ENCODE data around the gene ADCY9.

The ADCY9 gene

GRCh38 chr16:4060009-4060408 is 56.2 kb downstream of the ADCY9 start:
- H3K27me3 ChIP-seq (ENCODE audit: insufficient read depth, poor library complexity, severe bottlenecking): no peaks in the 10 kb centered on the region
- TF ChIP-seq GABPA (IDR thresholded peaks at IDR 0.05; ENCODE audit: low read depth): no peak
- no peak for TF ChIP-seq SPI1 (IDR thresholded peaks at IDR 0.05; ENCODE audit: borderline replicate concordance, low read depth)
- no peak for TF ChIP-seq POLR2AphosphoS5 (IDR thresholded peaks at IDR 0.05; ENCODE audit: low read depth)
- no peak for TF ChIP-seq REST (IDR thresholded peaks at IDR 0.05; ENCODE audit: insufficient replicate concordance, low read depth)
- no peak overlapping the region for H3K4me3 ChIP-seq (replicated peaks; ENCODE audit: insufficient read depth, low read length)
- DNase-seq (ENCODE audit: low read depth in 1 of 2, low spot score in 1 of 2): no peak
- H3K27ac ChIP-seq (replicated peaks): no peak overlapping the region

- no peaks in the 10 kb centered on the region for H3K27me3 ChIP-seq (ENCODE audit: insufficient read depth, poor library complexity, severe bottlenecking)
- H3K4me3 ChIP-seq (replicated peaks; ENCODE audit: insufficient read depth, low read length): no peak overlapping the region
- TF ChIP-seq CTCF (IDR thresholded peaks at IDR 0.05; ENCODE audit: insufficient read depth, low read length) (no peak), GABPA (IDR thresholded peaks at IDR 0.05; ENCODE audit: low read depth) (no peak), POLR2AphosphoS5 (IDR thresholded peaks at IDR 0.05; ENCODE audit: low read depth) (no peak), SPI1 (IDR thresholded peaks at IDR 0.05; ENCODE audit: borderline replicate concordance, low read depth) (no peak), REST (IDR thresholded peaks at IDR 0.05; ENCODE audit: insufficient replicate concordance, low read depth) (no peak)
- H3K27ac ChIP-seq (replicated peaks): no peak overlapping the region
- no peak for DNase-seq (ENCODE audit: low read depth in 1 of 2, low spot score in 1 of 2)
Observed at GRCh38 chr16:4058386-4058785, 57.9 kb downstream of the ADCY9 start.

- Histone ChIP-seq H3K27ac (replicated peaks) (no peak overlapping the region), H3K4me3 (replicated peaks; ENCODE audit: insufficient read depth, low read length) (no peak overlapping the region), H3K27me3 (ENCODE audit: insufficient read depth, poor library complexity, severe bottlenecking) (no peaks in the 10 kb centered on the region)
- TF ChIP-seq SPI1 (IDR thresholded peaks at IDR 0.05; ENCODE audit: borderline replicate concordance, low read depth): no peak
- no peak for DNase-seq (ENCODE audit: low read depth in 1 of 2, low spot score in 1 of 2)
Observed at GRCh38 chr16:4057439-4057877, 58.8 kb downstream of the ADCY9 start.

- TF ChIP-seq REST (IDR thresholded peaks at IDR 0.05; ENCODE audit: insufficient replicate concordance, low read depth): no peak
- TF ChIP-seq SPI1 (IDR thresholded peaks at IDR 0.05; ENCODE audit: borderline replicate concordance, low read depth): no peak
- TF ChIP-seq GABPA (IDR thresholded peaks at IDR 0.05; ENCODE audit: low read depth): no peak
- no peak for TF ChIP-seq POLR2AphosphoS5 (IDR thresholded peaks at IDR 0.05; ENCODE audit: low read depth)
- no peak for TF ChIP-seq CTCF (IDR thresholded peaks at IDR 0.05; ENCODE audit: insufficient read depth, low read length)
- no peak overlapping the region for H3K27ac ChIP-seq (replicated peaks)
- DNase-seq (ENCODE audit: low read depth in 1 of 2, low spot score in 1 of 2): no peak
- no peaks in the 10 kb centered on the region for H3K27me3 ChIP-seq (ENCODE audit: insufficient read depth, poor library complexity, severe bottlenecking)
- no peak overlapping the region for H3K4me3 ChIP-seq (replicated peaks; ENCODE audit: insufficient read depth, low read length)
Observed at GRCh38 chr16:4056161-4057105, 59.8 kb downstream of the ADCY9 start.
